Fibroblast of lung (primary cell): ENCODE data around the gene RASSF1. TPM values are rescaled to one million over a fixed set of nuclear protein-coding genes. Genes with fewer than 3 reads are reported as not detected.

Experiments used
- DNase-seq, 2 donors: peaks; one replicate each; pipeline versions ENCODE4 v3.0.0 to v3.0.0-alpha.2; 2010; ENCODE audit warnings: low read depth in 2 of 2
- H2AFZ ChIP-seq: 2 replicates; pipeline ENCODE4 v1.5.1; 2012; ENCODE audit warnings: low read length, control low read depth, inconsistent platforms
- H3K27ac ChIP-seq: 2 replicates; pipeline ENCODE4 v1.5.1; 2011; ENCODE audit warnings: low read length, control low read depth; ENCODE audit not compliant: insufficient read depth
- H3K27me3 ChIP-seq: 2 replicates; pipeline ENCODE4 v1.5.1; 2011; ENCODE audit warnings: mild to moderate bottlenecking, low read length; ENCODE audit not compliant: control insufficient read depth, insufficient read depth
- H3K36me3 ChIP-seq: 2 replicates; pipeline ENCODE4 v1.5.1; 2011; ENCODE audit warnings: low read length; ENCODE audit not compliant: control insufficient read depth, insufficient read depth
- H3K4me1 ChIP-seq: 2 replicates; pipeline ENCODE4 v1.5.1; 2011; ENCODE audit warnings: low read length; ENCODE audit not compliant: control insufficient read depth, insufficient read depth; ENCODE audit errors: extremely low read depth
- H3K4me2 ChIP-seq: 2 replicates; pipeline ENCODE4 v1.5.1; 2011; ENCODE audit warnings: low read length, control low read depth; ENCODE audit not compliant: insufficient read depth; ENCODE audit errors: extremely low read depth
- H3K4me3 ChIP-seq, 4 experiments: fragments of 200-600 bp in 1 of 4; sonication (generic) in 1 of 4; replicated peaks in 1 of 4; 2 replicates each; pipeline ENCODE4 v1.5.1; 2011 to 2016; ENCODE audit warnings: low read length in 4 of 4, low read depth in 3 of 4, mild to moderate bottlenecking in 3 of 4, control low read depth in 2 of 4, inconsistent platforms in 1 of 4, mixed read lengths in 1 of 4; ENCODE audit not compliant: insufficient read depth in 1 of 4; ENCODE audit errors: control extremely low read depth in 1 of 4
- H3K79me2 ChIP-seq: 2 replicates; pipeline ENCODE4 v1.5.1; 2012; ENCODE audit warnings: mild to moderate bottlenecking, low read length, inconsistent platforms; ENCODE audit not compliant: control insufficient read depth, insufficient read depth
- H3K9ac ChIP-seq: 2 replicates; pipeline ENCODE4 v1.5.1; 2011; ENCODE audit warnings: mild to moderate bottlenecking, low read length, control low read depth; ENCODE audit not compliant: insufficient read depth
- H3K9me3 ChIP-seq: 2 replicates; pipeline ENCODE4 v1.5.1; 2012; ENCODE audit warnings: low read depth, low read length; ENCODE audit not compliant: control insufficient read depth, insufficient read depth
- H4K20me1 ChIP-seq: 2 replicates; pipeline ENCODE4 v1.5.1; 2011; ENCODE audit warnings: low read length; ENCODE audit not compliant: control insufficient read depth, insufficient read depth; ENCODE audit errors: extremely low read depth
- CTCF ChIP-seq, 2 donors: IDR thresholded peaks in 1 of 2; conservative IDR thresholded peaks in 1 of 2; 1 replicate in 1 of 2; 2 replicates in 1 of 2; pipeline ENCODE4 v1.5.1; 2011 to 2012; ENCODE audit warnings: low read length in 2 of 2, control low read depth in 1 of 2, inconsistent platforms in 1 of 2, low read depth in 1 of 2, mild to moderate bottlenecking in 1 of 2
- EZH2 ChIP-seq: IDR thresholded peaks from 2 replicates; pipeline ENCODE4 v1.5.1; 2012; ENCODE audit warnings: low read length, control low read depth, mild to moderate bottlenecking; ENCODE audit errors: missing control alignments
- polyA plus RNA-seq, 2 donors: library from polyadenylated mRNA; depleted of rRNA in 1 of 2; stranded (reverse) in 1 of 2; unstranded in 1 of 2; fragments of >200 nt; gene quantifications; 2 replicates each; pipeline ENCODE4 v1.2.1, GENCODE V29; 2011 to 2012; ENCODE audit warnings: missing spikeins in 1 of 2
- total RNA-seq: library from RNA; depleted of rRNA; stranded (reverse); fragments of >200 nt; gene quantifications from 2 replicates; pipeline ENCODE4 v1.2.1, GENCODE V29; 2014

The RASSF1 gene
- total and polyA plus RNA-seq, 2 donors (not counting 1 experiment from before 2014, with no cell fraction given): 32.4 to 41.7 TPM

GRCh38 chr3:50382722-50383121 lies 42.1 kb upstream of the RASSF1 start:
- Histone ChIP-seq H3K4me2 (no peak overlapping the region), H3K27me3 (no peaks in the 10 kb centered on the region), H4K20me1 (no peaks in the 10 kb centered on the region), H3K9ac (no peak overlapping the region), H2AFZ (no peak overlapping the region), H3K79me2 (no peaks in the 10 kb centered on the region), H3K4me1 (no peaks in the 10 kb centered on the region), H3K36me3 (no peaks in the 10 kb centered on the region), H3K9me3 (no peaks in the 10 kb centered on the region), H3K27ac (no peak overlapping the region), H3K4me3 (no peak overlapping the region)
- no peak for DNase-seq
- TF ChIP-seq EZH2: no peak
- no peak for TF ChIP-seq CTCF (conservative IDR thresholded peaks at IDR 0.05 in 1 of 2, IDR thresholded peaks at IDR 0.05 in 1 of 2; ENCODE audit: low read depth in 1 of 2, low read length in 2 of 2)

- no peak for DNase-seq
- Histone ChIP-seq H3K4me1 (no peaks in the 10 kb centered on the region), H3K9me3 (no peaks in the 10 kb centered on the region), H3K27ac (no peak overlapping the region), H3K79me2 (no peaks in the 10 kb centered on the region), H3K36me3 (no peaks in the 10 kb centered on the region), H3K4me3 (no peak overlapping the region), H3K9ac (no peak overlapping the region), H2AFZ (no peak overlapping the region), H4K20me1 (no peaks in the 10 kb centered on the region), H3K27me3 (no peaks in the 10 kb centered on the region), H3K4me2 (no peak overlapping the region)
- TF ChIP-seq EZH2 (no peak), CTCF (conservative IDR thresholded peaks at IDR 0.05 in 1 of 2, IDR thresholded peaks at IDR 0.05 in 1 of 2; ENCODE audit: low read depth in 1 of 2, low read length in 2 of 2) (no peak)
These were observed 40.7 kb upstream of the RASSF1 start for GRCh38 chr3:50381383-50381782.

- no peaks in the 10 kb centered on the region for H3K27me3 ChIP-seq
- H4K20me1 ChIP-seq: no peaks in the 10 kb centered on the region
- no peak overlapping the region for H3K4me2 ChIP-seq
- no peaks in the 10 kb centered on the region for H3K36me3 ChIP-seq
- no peak overlapping the region for H3K4me3 ChIP-seq
- no peaks in the 10 kb centered on the region for H3K9me3 ChIP-seq
- H3K79me2 ChIP-seq: no peaks in the 10 kb centered on the region
- H3K27ac ChIP-seq: no peak overlapping the region
- H2AFZ ChIP-seq: no peak overlapping the region
- no peaks in the 10 kb centered on the region for H3K4me1 ChIP-seq
- DNase-seq: no peak
- TF ChIP-seq EZH2: no peak
- no peak for TF ChIP-seq CTCF (conservative IDR thresholded peaks at IDR 0.05 in 1 of 2, IDR thresholded peaks at IDR 0.05 in 1 of 2; ENCODE audit: low read depth in 1 of 2, low read length in 2 of 2)
- no peak overlapping the region for H3K9ac ChIP-seq
These were observed 39.9 kb upstream of the RASSF1 start for GRCh38 chr3:50380405-50381085.
